VCaP (cell line): ENCODE measurements around the gene GEMIN4.
"Not testable (repeated sequence)": the region's sequence is repeated elsewhere in the genome, so short reads cannot be mapped to it uniquely, and the experiment has no call there.

Experiments
- H3K27ac ChIP-seq: fragments of 450-650 bp; 2 replicates; pipeline ENCODE4 v1.5.1; 2017
- TF ChIP-seq, protein P1 (sequence below): fragments of 450-650 bp; conservative IDR thresholded peaks from 2 replicates; pipeline ENCODE4 v1.5.1; 2017; ENCODE audit warnings: mild to moderate bottlenecking, moderate library complexity

The GEMIN4 gene

GRCh38 chr17:795721-796120 lies 43.7 kb upstream of the GEMIN4 start:
- TF ChIP-seq, protein P1, sequence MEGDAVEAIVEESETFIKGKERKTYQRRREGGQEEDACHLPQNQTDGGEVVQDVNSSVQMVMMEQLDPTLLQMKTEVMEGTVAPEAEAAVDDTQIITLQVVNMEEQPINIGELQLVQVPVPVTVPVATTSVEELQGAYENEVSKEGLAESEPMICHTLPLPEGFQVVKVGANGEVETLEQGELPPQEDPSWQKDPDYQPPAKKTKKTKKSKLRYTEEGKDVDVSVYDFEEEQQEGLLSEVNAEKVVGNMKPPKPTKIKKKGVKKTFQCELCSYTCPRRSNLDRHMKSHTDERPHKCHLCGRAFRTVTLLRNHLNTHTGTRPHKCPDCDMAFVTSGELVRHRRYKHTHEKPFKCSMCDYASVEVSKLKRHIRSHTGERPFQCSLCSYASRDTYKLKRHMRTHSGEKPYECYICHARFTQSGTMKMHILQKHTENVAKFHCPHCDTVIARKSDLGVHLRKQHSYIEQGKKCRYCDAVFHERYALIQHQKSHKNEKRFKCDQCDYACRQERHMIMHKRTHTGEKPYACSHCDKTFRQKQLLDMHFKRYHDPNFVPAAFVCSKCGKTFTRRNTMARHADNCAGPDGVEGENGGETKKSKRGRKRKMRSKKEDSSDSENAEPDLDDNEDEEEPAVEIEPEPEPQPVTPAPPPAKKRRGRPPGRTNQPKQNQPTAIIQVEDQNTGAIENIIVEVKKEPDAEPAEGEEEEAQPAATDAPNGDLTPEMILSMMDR, result no peak
- peak overlapping the region; percentile 73 for H3K27ac ChIP-seq

- TF ChIP-seq, protein P1, result no peak
These were observed 43.2 kb upstream of the GEMIN4 start for GRCh38 chr17:795276-795675.

GRCh38 chr17:794876-795275 lies 42.8 kb upstream of the GEMIN4 start:
- TF ChIP-seq, protein P1, result peak; percentile 95
- H3K27ac ChIP-seq, result peak overlapping the region; percentile 73

More at GRCh38 chr17:795276-795675, 43.2 kb upstream of the GEMIN4 start:
- H3K27ac ChIP-seq, result peak overlapping the region; percentile 73

DNA sequence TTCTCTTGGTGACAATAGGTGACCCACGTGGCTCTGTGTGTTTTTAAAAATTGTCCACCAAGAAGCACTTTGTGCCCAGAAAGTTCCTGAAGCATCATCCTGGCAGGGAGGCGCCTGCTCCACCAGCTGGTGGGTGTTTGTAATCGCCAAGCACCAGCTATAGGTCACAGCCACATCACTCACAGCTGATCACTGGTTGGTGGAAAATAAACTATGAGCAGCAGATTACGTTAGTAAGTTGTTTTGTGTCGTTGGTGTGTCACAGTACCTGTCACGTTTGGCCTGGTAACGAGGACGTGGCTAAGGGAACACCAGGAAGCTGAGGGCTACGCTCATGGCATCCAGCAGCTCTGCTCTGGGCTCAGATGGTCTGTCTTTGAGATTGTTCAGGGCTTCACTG lies 40.2 kb upstream of the GEMIN4 start:
- H3K27ac ChIP-seq, result no peak overlapping the region
- TF ChIP-seq, protein P1, result no peak

GRCh38 chr17:791829-792228 lies 39.8 kb upstream of the GEMIN4 start:
- TF ChIP-seq, protein P1, result no peak
- H3K27ac ChIP-seq, result no peak overlapping the region

- H3K27ac ChIP-seq, result not testable (repeated sequence)
These were observed 38.8 kb upstream of the GEMIN4 start for GRCh38 chr17:790874-791247.

DNA sequence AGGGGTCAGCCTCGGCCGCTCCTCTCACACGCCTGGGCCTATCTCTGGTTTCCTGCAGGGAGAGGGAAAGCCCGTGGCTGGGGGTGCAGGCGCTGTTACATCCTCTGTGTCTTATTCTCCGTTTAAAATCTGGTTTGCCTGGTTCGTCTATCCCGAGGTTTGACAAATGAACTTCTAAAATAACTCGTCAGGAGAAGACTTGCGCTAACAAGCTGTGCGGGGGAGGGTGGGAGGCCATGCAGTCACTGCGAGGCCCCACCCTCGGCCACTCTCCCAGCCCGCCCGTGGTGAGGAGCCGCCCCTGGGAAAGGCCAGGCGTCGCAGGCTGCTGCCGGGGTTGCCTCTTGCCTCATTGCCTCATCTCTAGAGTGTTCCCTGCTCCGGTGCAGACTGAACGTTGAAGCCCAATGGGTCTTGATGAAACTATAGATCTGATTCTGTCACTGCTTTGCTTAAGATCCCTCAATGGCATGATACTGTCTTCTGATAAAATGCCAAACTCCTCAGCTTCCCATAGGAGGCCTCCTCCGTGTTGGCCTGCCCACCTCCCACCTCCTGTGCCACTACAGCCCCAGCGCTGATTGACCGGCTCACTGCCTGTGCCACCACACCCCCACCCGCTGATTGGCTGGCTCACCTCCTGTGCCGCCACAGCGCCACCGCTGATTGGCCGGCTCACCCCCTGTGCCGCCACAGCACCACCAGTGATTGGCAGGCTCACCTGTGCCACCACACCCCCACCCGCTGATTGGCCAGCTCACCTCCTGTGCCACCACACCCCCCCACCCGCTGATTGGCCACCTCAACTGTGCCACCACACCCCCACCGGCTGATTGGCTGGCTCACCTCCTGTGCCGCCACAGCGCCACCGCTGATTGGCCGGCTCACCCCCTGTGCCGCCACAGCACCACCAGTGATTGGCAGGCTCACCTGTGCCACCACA lies 38.1 kb upstream of the GEMIN4 start:
- not testable (repeated sequence) for H3K27ac ChIP-seq

GRCh38 chr17:789160-789840 lies 37.2 kb upstream of the GEMIN4 start:
- H3K27ac ChIP-seq, result no peak overlapping the region
- TF ChIP-seq, protein P1, result no peak
